ENCODE results near the gene CHRM4. TPM values are rescaled to one million over a fixed set of nuclear protein-coding genes. Genes with fewer than 3 reads are reported as not detected.

Gene CHRM4
- total and polyA plus RNA-seq, 2 of the 13 experiments (the other 11 are each of a cell fraction or from before 2014, with no cell fraction given), result 0.13 to 0.21 TPM

- TF ChIP-seq ZNF609 (CRISPR knock-in tag; IDR thresholded peaks at IDR 0.05; ENCODE audit: borderline replicate concordance) (0 out of 2 replicates have a peak, but pooled peaks have one; percentile 28), SOX6 (IDR thresholded peaks at IDR 0.05) (no peak), SOX6 (CRISPR knock-in tag; IDR thresholded peaks at IDR 0.05) (peak; percentile 1; the same call in 1 of the 2 replicates), IRF1 (CRISPR knock-in tag; IDR thresholded peaks at IDR 0.05; ENCODE audit: low read depth) (0 out of 2 replicates have a peak, but pooled peaks have one; percentile 56), SAP130 (CRISPR knock-in tag; IDR thresholded peaks at IDR 0.05; ENCODE audit: low read depth) (peak; percentile 10; the same call in 1 of the 2 replicates), YY1 (IDR thresholded peaks at IDR 0.05; ENCODE audit: insufficient read depth, insufficient replicate concordance, low read depth, low read length) (no peak), ZNF768 (CRISPR knock-in tag; IDR thresholded peaks at IDR 0.05) (0 out of 2 replicates have a peak, but pooled peaks have one; percentile 24), PAXIP1 (CRISPR knock-in tag; conservative IDR thresholded peaks at IDR 0.05) (no peak), HNRNPLL (IDR thresholded peaks at IDR 0.05; ENCODE audit: low read depth, low read length, poor library complexity, severe bottlenecking) (peak; percentile 44), ZNF800 (CRISPR knock-in tag; IDR thresholded peaks at IDR 0.05) (peak; percentile 57; the same call in 1 of the 2 replicates), ZNF556 (CRISPR knock-in tag; IDR thresholded peaks at IDR 0.05; ENCODE audit: borderline replicate concordance) (0 out of 2 replicates have a peak, but pooled peaks have one; percentile 45), ZNF883 (CRISPR knock-in tag; IDR thresholded peaks at IDR 0.05; ENCODE audit: not compliant biosample characterization) (peak; percentile 35), CTCF (CRISPR knock-in tag; IDR thresholded peaks at IDR 0.05) (peak; percentile 42), ZSCAN25 (CRISPR knock-in tag; IDR thresholded peaks at IDR 0.05) (0 out of 2 replicates have a peak, but pooled peaks have one; percentile 28)
Measured at GRCh38 chr11:46387919-46388618, 3.5 kb downstream of the CHRM4 start (continued).
